MM.1S (cell line): ENCODE results near the gene ZDHHC11.

Experiments
- DNase-seq: peaks from one replicate; pipeline ENCODE4 v3.0.0-alpha.2; 2015
- H2AFZ ChIP-seq: fragments of 300-600 bp; sonication (generic); 2 replicates; pipeline ENCODE4 v1.6.0; 2016; ENCODE audit warnings: antibody characterized with exemption, low read length
- H3F3A ChIP-seq: fragments of 300-600 bp; sonication (generic); 2 replicates; pipeline ENCODE4 v1.6.1; 2016; ENCODE audit warnings: mild to moderate bottlenecking, antibody characterized with exemption, low read length, moderate library complexity, mixed read lengths; ENCODE audit not compliant: insufficient read depth
- H3K27ac ChIP-seq: fragments of 300-600 bp; sonication (generic); 2 replicates; pipeline ENCODE4 v1.5.1; 2016; ENCODE audit warnings: mild to moderate bottlenecking, low read length
- H3K27me3 ChIP-seq: fragments of 300-600 bp; sonication (generic); replicated peaks from 2 replicates; pipeline ENCODE4 v1.6.0; 2016; ENCODE audit warnings: low read length; ENCODE audit not compliant: insufficient read depth
- H3K36me3 ChIP-seq: fragments of 300-600 bp; sonication (generic); replicated peaks from 2 replicates; pipeline ENCODE4 v1.6.1; 2016; ENCODE audit warnings: mild to moderate bottlenecking, low read length, mixed read lengths; ENCODE audit not compliant: insufficient read depth
- H3K4me1 ChIP-seq: fragments of 300-600 bp; sonication (generic); 2 replicates; pipeline ENCODE4 v1.6.1; 2016; ENCODE audit warnings: low read length, mixed read lengths
- H3K4me2 ChIP-seq: fragments of 300-600 bp; sonication (generic); 2 replicates; pipeline ENCODE4 v1.6.0; 2016; ENCODE audit warnings: low read depth, low read length
- H3K4me3 ChIP-seq: fragments of 300-600 bp; sonication (generic); 2 replicates; pipeline ENCODE4 v1.5.1; 2016; ENCODE audit warnings: low read length, mixed read lengths
- H3K79me2 ChIP-seq: fragments of 300-600 bp; sonication (generic); 2 replicates; pipeline ENCODE4 v1.6.1; 2016; ENCODE audit warnings: mixed run types, low read length, mixed read lengths
- H3K9ac ChIP-seq: fragments of 300-600 bp; sonication (generic); 2 replicates; pipeline ENCODE4 v1.6.1; 2016; ENCODE audit warnings: low read length, mixed read lengths
- H3K9me2 ChIP-seq: fragments of 300-600 bp; sonication (generic); replicated peaks from 2 replicates; pipeline ENCODE4 v1.6.1; 2016; ENCODE audit warnings: mild to moderate bottlenecking, low read length, mixed read lengths; ENCODE audit not compliant: insufficient read depth
- H3K9me3 ChIP-seq: fragments of 300-600 bp; sonication (generic); replicated peaks from 2 replicates; pipeline ENCODE4 v1.6.1; 2016; ENCODE audit warnings: mild to moderate bottlenecking, low read length, mixed read lengths; ENCODE audit not compliant: insufficient read depth
- H4K20me1 ChIP-seq: fragments of 300-600 bp; sonication (generic); 2 replicates; pipeline ENCODE4 v1.6.1; 2016; ENCODE audit warnings: mild to moderate bottlenecking, low read length, moderate library complexity, mixed read lengths; ENCODE audit not compliant: insufficient read depth
- CTCF ChIP-seq: fragments of 300-600 bp; sonication (generic); IDR thresholded peaks from 2 replicates; pipeline ENCODE4 v1.5.1; 2016; ENCODE audit warnings: antibody characterized with exemption, low read length, mixed read lengths
- EZH2 ChIP-seq: fragments of 300-600 bp; sonication (generic); optimal IDR thresholded peaks from 2 replicates; pipeline ENCODE3; 2017; ENCODE audit warnings: low read depth, mild to moderate bottlenecking, antibody characterized with exemption, low read length, mixed read lengths
- EZH2phosphoT487 ChIP-seq: fragments of 300-600 bp; sonication (generic); IDR thresholded peaks from 2 replicates; pipeline ENCODE4 v1.6.1; 2018; ENCODE audit warnings: antibody characterized with exemption, low read length

Gene ZDHHC11

GRCh38 chr5:862367-863243 is 11.8 kb upstream of the ZDHHC11 start:
- no peaks in the 10 kb centered on the region for H3K4me1 ChIP-seq
- H3K36me3 ChIP-seq: no peaks in the 10 kb centered on the region
- H3K9me3 ChIP-seq: no peaks in the 10 kb centered on the region
- H3K27ac ChIP-seq: no peak overlapping the region
- no peak overlapping the region for H3K4me3 ChIP-seq
- no peak overlapping the region for H2AFZ ChIP-seq
- H3K9ac ChIP-seq: no peak overlapping the region
- H3K27me3 ChIP-seq: no peaks in the 10 kb centered on the region
- no peak for DNase-seq
- H3K79me2 ChIP-seq: no peaks in the 10 kb centered on the region
- no peaks in the 10 kb centered on the region for H4K20me1 ChIP-seq
- H3K4me2 ChIP-seq: no peak overlapping the region
- TF ChIP-seq EZH2phosphoT487: no peak
- TF ChIP-seq EZH2: no peak
- TF ChIP-seq CTCF: no peak
- H3F3A ChIP-seq: no peaks in the 10 kb centered on the region
- H3K9me2 ChIP-seq: no peaks in the 10 kb centered on the region

GRCh38 chr5:861442-862366 is 10.9 kb upstream of the ZDHHC11 start:
- Histone ChIP-seq H3K9me3 (no peaks in the 10 kb centered on the region), H3K4me3 (no peak overlapping the region), H2AFZ (no peak overlapping the region), H3K9me2 (no peaks in the 10 kb centered on the region), H3K27ac (no peak overlapping the region), H3K4me2 (no peak overlapping the region), H4K20me1 (no peaks in the 10 kb centered on the region), H3K27me3 (no peaks in the 10 kb centered on the region), H3K79me2 (no peaks in the 10 kb centered on the region), H3F3A (no peaks in the 10 kb centered on the region), H3K9ac (no peak overlapping the region), H3K4me1 (no peaks in the 10 kb centered on the region), H3K36me3 (no peaks in the 10 kb centered on the region)
- TF ChIP-seq CTCF (no peak), EZH2phosphoT487 (no peak), EZH2 (no peak)
- DNase-seq: no peak

DNA sequence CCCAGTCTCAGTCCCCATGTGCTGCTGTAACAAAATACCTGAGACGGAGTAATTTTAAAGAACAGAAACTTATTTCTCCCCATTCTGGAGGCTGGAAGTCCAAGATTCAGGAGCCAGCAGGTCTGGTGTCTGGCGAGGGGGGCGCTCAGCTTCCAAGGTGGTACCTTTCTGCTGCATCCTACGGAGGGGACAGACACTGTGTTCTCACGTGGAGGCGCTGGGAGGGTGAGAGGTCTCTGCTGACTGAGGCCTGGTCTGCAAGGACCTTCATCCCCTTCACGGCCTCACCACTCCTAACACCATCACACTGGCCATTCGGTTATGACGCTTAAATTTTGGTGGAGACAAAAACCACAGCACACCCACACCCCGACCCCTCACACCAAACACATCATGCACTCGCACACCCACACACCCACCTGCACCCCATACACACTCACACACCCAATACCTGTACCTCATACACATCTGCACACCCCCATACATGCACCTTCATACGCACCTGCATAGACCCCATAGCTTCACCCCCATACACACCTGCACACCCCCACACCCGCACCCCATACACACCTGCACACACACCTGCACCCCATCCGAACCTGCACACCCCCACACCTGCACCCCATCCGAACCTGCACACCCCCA is 9.8 kb upstream of the ZDHHC11 start:
- Histone ChIP-seq H3K36me3 (no peaks in the 10 kb centered on the region), H3K27ac (no peak overlapping the region)
- TF ChIP-seq CTCF: no peak
- no peak for TF ChIP-seq EZH2phosphoT487
- no peak for TF ChIP-seq EZH2

More for the DNA sequence above, 9.8 kb upstream of the ZDHHC11 start:
- no peak overlapping the region for H2AFZ ChIP-seq
- H3K79me2 ChIP-seq: no peaks in the 10 kb centered on the region
- H4K20me1 ChIP-seq: no peaks in the 10 kb centered on the region
- H3K4me2 ChIP-seq: no peak overlapping the region
- DNase-seq: no peak
- H3F3A ChIP-seq: no peaks in the 10 kb centered on the region
- H3K9me2 ChIP-seq: no peaks in the 10 kb centered on the region
- H3K27me3 ChIP-seq: no peaks in the 10 kb centered on the region
- H3K9ac ChIP-seq: no peak overlapping the region
- no peaks in the 10 kb centered on the region for H3K9me3 ChIP-seq
- no peak overlapping the region for H3K4me3 ChIP-seq
- H3K4me1 ChIP-seq: no peaks in the 10 kb centered on the region
